ENCODE results near the gene COL6A1. TPM values are rescaled to one million over a fixed set of nuclear protein-coding genes. Genes with fewer than 3 reads are reported as not detected.

COL6A1 gene
- polyA plus RNA-seq, 1 donor, result 377 TPM

GRCh38 chr21:45982092-45982757 is 655 bp downstream of the COL6A1 start:
- no peak for DNase-seq (ENCODE audit: low read depth)

- no peak for DNase-seq (ENCODE audit: low read depth)
These were observed 1.4 kb downstream of the COL6A1 start for GRCh38 chr21:45982758-45983648.

GRCh38 chr21:45983649-45983965 is 2.0 kb downstream of the COL6A1 start:
- DNase-seq (ENCODE audit: low read depth), result no peak

GRCh38 chr21:45983981-45984551 is 2.5 kb downstream of the COL6A1 start:
- DNase-seq (ENCODE audit: low read depth), result no peak

- DNase-seq (ENCODE audit: low read depth), result no peak
These were observed 3.1 kb downstream of the COL6A1 start for GRCh38 chr21:45984584-45985095.

GRCh38 chr21:45985471-45986315 is 4.1 kb downstream of the COL6A1 start:
- no peak for DNase-seq (ENCODE audit: low read depth)

- no peak for DNase-seq (ENCODE audit: low read depth)
These were observed 4.9 kb downstream of the COL6A1 start for GRCh38 chr21:45986316-45987051.

- DNase-seq (ENCODE audit: low read depth), result no peak
These were observed 5.6 kb downstream of the COL6A1 start for GRCh38 chr21:45987121-45987711.

- no peak for DNase-seq (ENCODE audit: low read depth)
These were observed 7.1 kb downstream of the COL6A1 start for GRCh38 chr21:45988366-45989347.

- no peak for DNase-seq (ENCODE audit: low read depth)
These were observed 7.9 kb downstream of the COL6A1 start for GRCh38 chr21:45989355-45990048.

- DNase-seq (ENCODE audit: low read depth), result no peak
These were observed 8.6 kb downstream of the COL6A1 start for GRCh38 chr21:45990049-45990711.

- no peak for DNase-seq (ENCODE audit: low read depth)
These were observed 9.4 kb downstream of the COL6A1 start for GRCh38 chr21:45990741-45991605.

GRCh38 chr21:45991606-45992300 is 10.2 kb downstream of the COL6A1 start:
- DNase-seq (ENCODE audit: low read depth), result no peak

- DNase-seq (ENCODE audit: low read depth), result no peak
These were observed 11.0 kb downstream of the COL6A1 start for GRCh38 chr21:45992301-45993209.

All from forelimb muscle (tissue), 1 donor.